A673 (cell line): Measurements from ENCODE around the gene MINDY2.
"Not testable (repeated sequence)": the region's sequence is repeated elsewhere in the genome, so short reads cannot be mapped to it uniquely, and the experiment has no call there.

Source experiments
- EZH2 ChIP-seq: fragments of 200-600 bp; sonication (generic); IDR thresholded peaks from 2 replicates; pipeline ENCODE4 v1.6.1; 2017; ENCODE audit warnings: borderline replicate concordance, low read depth, mild to moderate bottlenecking, mixed read lengths, antibody characterized with exemption, low read length; ENCODE audit not compliant: poor library complexity, severe bottlenecking
- TF ChIP-seq, protein P1 (sequence below): fragments of 300-800, 200-600 bp; sonication (generic); conservative IDR thresholded peaks from 2 replicates; pipeline ENCODE4 v1.5.1; 2017; ENCODE audit warnings: low read depth, mild to moderate bottlenecking, antibody characterized with exemption, low read length, moderate library complexity, mixed read lengths

- TF ChIP-seq, protein P1, sequence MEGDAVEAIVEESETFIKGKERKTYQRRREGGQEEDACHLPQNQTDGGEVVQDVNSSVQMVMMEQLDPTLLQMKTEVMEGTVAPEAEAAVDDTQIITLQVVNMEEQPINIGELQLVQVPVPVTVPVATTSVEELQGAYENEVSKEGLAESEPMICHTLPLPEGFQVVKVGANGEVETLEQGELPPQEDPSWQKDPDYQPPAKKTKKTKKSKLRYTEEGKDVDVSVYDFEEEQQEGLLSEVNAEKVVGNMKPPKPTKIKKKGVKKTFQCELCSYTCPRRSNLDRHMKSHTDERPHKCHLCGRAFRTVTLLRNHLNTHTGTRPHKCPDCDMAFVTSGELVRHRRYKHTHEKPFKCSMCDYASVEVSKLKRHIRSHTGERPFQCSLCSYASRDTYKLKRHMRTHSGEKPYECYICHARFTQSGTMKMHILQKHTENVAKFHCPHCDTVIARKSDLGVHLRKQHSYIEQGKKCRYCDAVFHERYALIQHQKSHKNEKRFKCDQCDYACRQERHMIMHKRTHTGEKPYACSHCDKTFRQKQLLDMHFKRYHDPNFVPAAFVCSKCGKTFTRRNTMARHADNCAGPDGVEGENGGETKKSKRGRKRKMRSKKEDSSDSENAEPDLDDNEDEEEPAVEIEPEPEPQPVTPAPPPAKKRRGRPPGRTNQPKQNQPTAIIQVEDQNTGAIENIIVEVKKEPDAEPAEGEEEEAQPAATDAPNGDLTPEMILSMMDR, result not testable (repeated sequence)
- not testable (repeated sequence) for TF ChIP-seq EZH2
These were observed 2.5 kb upstream of the MINDY2 start for GRCh38 chr15:58768601-58769004.
